SK-N-SH (cell line): ENCODE results near the gene JAZF1. TPM values are rescaled to one million over a fixed set of nuclear protein-coding genes. Genes with fewer than 3 reads are reported as not detected.

Experiments used
- CTCF ChIA-PET: fragments of 300-600, 350-600 bp; formaldehyde crosslinking; extraction: SDS; loops from one replicate; lab custom pipeline; 2021; lab: Yijun Ruan, JAX
- POLR2A ChIA-PET: fragments of 350-600 bp; sonication (Branson Sonifier 250); formaldehyde crosslinking; extraction: SDS; loops from one replicate; lab custom pipeline; 2020; ENCODE audit warnings: antibody characterized with exemption, inconsistent platforms; lab: Yijun Ruan, JAX
- DNase-seq: peaks from one replicate; pipeline ENCODE4 v3.0.0; 2012
- H2AFZ ChIP-seq: fragments of 200-600 bp; sonication (generic); 2 replicates; pipeline ENCODE4 v1.8.1; 2016; ENCODE audit warnings: antibody characterized with exemption, mild to moderate bottlenecking, low read depth
- H3F3A ChIP-seq: fragments of 200-600 bp; sonication (generic); replicated peaks from 2 replicates; pipeline ENCODE3; 2016; ENCODE audit warnings: antibody characterized with exemption, mild to moderate bottlenecking; ENCODE audit not compliant: insufficient read depth
- H3K27ac ChIP-seq, 2 experiments: fragments of 200-500 bp in 1 of 2; fragments of 200-600 bp in 1 of 2; sonication (Bioruptor generic) in 1 of 2; sonication (generic), shearing (Covaris generic) in 1 of 2; 2 replicates each; pipeline versions ENCODE4 v1.5.1 to v1.6.1; 2014 to 2016; ENCODE audit warnings: low read depth in 2 of 2, inconsistent platforms in 1 of 2, low read length in 1 of 2, mild to moderate bottlenecking in 1 of 2, mixed read lengths in 1 of 2
- H3K27me3 ChIP-seq: fragments of 200-600 bp; sonication (generic), shearing (Covaris generic); 2 replicates; pipeline ENCODE4 v1.6.1; 2016; ENCODE audit warnings: mixed run types; ENCODE audit not compliant: insufficient read depth
- H3K36me3 ChIP-seq, 2 experiments: fragments of 200-500 bp in 1 of 2; fragments of 200-600 bp in 1 of 2; sonication (Bioruptor generic) in 1 of 2; sonication (generic) in 1 of 2; replicated peaks in 1 of 2; 2 replicates each; pipeline versions ENCODE3 to v1.5.1; 2014 to 2016; ENCODE audit warnings: low read length in 1 of 2, mild to moderate bottlenecking in 1 of 2; ENCODE audit not compliant: insufficient read depth in 2 of 2, control insufficient read depth in 1 of 2
- H3K4me1 ChIP-seq, 2 experiments: fragments of 200-500 bp in 1 of 2; fragments of 200-600 bp in 1 of 2; sonication (Bioruptor generic) in 1 of 2; sonication (generic), shearing (Covaris generic) in 1 of 2; 2 replicates each; pipeline versions ENCODE4 v1.5.1 to v1.6.1; 2014 to 2016; ENCODE audit warnings: low read depth in 1 of 2, low read length in 1 of 2, mixed run types in 1 of 2; ENCODE audit not compliant: insufficient read depth in 2 of 2, control insufficient read depth in 1 of 2
- H3K4me2 ChIP-seq: fragments of 200-600 bp; sonication (generic), shearing (Covaris generic); 2 replicates; pipeline ENCODE4 v1.6.1; 2017; ENCODE audit warnings: mixed run types
- H3K4me3 ChIP-seq, 2 experiments: fragments of 200-500 bp in 1 of 2; fragments of 200-600 bp in 1 of 2; sonication (Bioruptor generic) in 1 of 2; sonication (generic), shearing (Covaris generic) in 1 of 2; 2 replicates each; pipeline versions ENCODE4 v1.5.1 to v1.8.1; 2014 to 2016; ENCODE audit warnings: low read depth in 2 of 2, inconsistent platforms in 1 of 2, low read length in 1 of 2, mild to moderate bottlenecking in 1 of 2, mixed read lengths in 1 of 2, moderate library complexity in 1 of 2
- H3K79me2 ChIP-seq: fragments of 200-600 bp; sonication (generic); 2 replicates; pipeline ENCODE4 v1.8.1; 2017; ENCODE audit warnings: mild to moderate bottlenecking; ENCODE audit not compliant: insufficient read depth
- H3K9ac ChIP-seq: fragments of 200-600 bp; sonication (generic); 2 replicates; pipeline ENCODE4 v1.6.1; 2017; ENCODE audit warnings: mixed run types
- H3K9me2 ChIP-seq: fragments of 200-600 bp; sonication (generic); 2 replicates; pipeline ENCODE4 v1.6.1; 2017; ENCODE audit warnings: mixed run types
- H3K9me3 ChIP-seq: fragments of 200-600 bp; sonication (generic); 2 replicates; pipeline ENCODE4 v1.6.1; 2017; ENCODE audit warnings: mixed run types, mild to moderate bottlenecking, moderate library complexity
- H4K20me1 ChIP-seq: fragments of 200-600 bp; sonication (generic); 2 replicates; pipeline ENCODE4 v1.6.1; 2017; ENCODE audit warnings: mild to moderate bottlenecking, mixed run types; ENCODE audit not compliant: insufficient read depth
- CTCF ChIP-seq: fragments of 200-600 bp; sonication (generic); IDR thresholded peaks from 2 replicates; pipeline ENCODE4 v1.6.1; 2017; ENCODE audit warnings: antibody characterized with exemption, mild to moderate bottlenecking, moderate library complexity
- ELF1 ChIP-seq: IDR thresholded peaks from 2 replicates; pipeline ENCODE4 v1.4.0; 2012
- FOXJ3 ChIP-seq: sonication (generic); formaldehyde crosslinking; IDR thresholded peaks from 2 replicates; pipeline ENCODE4 v1.5.1; 2020; ENCODE audit warnings: mild to moderate bottlenecking, missing genetic modification reagents
- FOXM1 ChIP-seq: IDR thresholded peaks from 2 replicates; pipeline ENCODE4 v1.4.0; 2012; ENCODE audit warnings: low read depth, mild to moderate bottlenecking
- GABPA ChIP-seq: IDR thresholded peaks from 2 replicates; pipeline ENCODE4 v1.4.0; 2012; ENCODE audit warnings: low read depth, mild to moderate bottlenecking
- GATA2 ChIP-seq: sonication (generic); formaldehyde crosslinking; IDR thresholded peaks from 2 replicates; pipeline ENCODE4 v1.5.0; 2020; ENCODE audit warnings: mild to moderate bottlenecking, missing genetic modification reagents
- IRF3 ChIP-seq: fragments of 150-350 bp; IDR thresholded peaks from 2 replicates; pipeline ENCODE4 v1.6.1; 2016; ENCODE audit warnings: mild to moderate bottlenecking, low read depth, low read length
- MAX ChIP-seq: IDR thresholded peaks from 2 replicates; pipeline ENCODE4 v1.4.0; 2012; ENCODE audit warnings: low read depth
- MEF2A ChIP-seq: IDR thresholded peaks from 2 replicates; pipeline ENCODE4 v1.4.0; 2012; ENCODE audit warnings: low read depth, borderline replicate concordance
- POLR2AphosphoS5 ChIP-seq: IDR thresholded peaks from 2 replicates; pipeline ENCODE4 v1.6.1; 2012; ENCODE audit warnings: low read depth, low read length
- REST ChIP-seq: IDR thresholded peaks from 2 replicates; pipeline ENCODE4 v1.6.1; 2012; ENCODE audit warnings: mild to moderate bottlenecking, low read depth, low read length, moderate library complexity
- RFX5 ChIP-seq: IDR thresholded peaks from 2 replicates; pipeline ENCODE4 v1.6.1; 2012; ENCODE audit warnings: mild to moderate bottlenecking, improper control_type of control experiment, low read length
- SIN3A ChIP-seq: IDR thresholded peaks from 2 replicates; pipeline ENCODE4 v1.6.1; 2012; ENCODE audit warnings: low read depth, mild to moderate bottlenecking, low read length, moderate library complexity, borderline replicate concordance
- SMC3 ChIP-seq: IDR thresholded peaks from 2 replicates; pipeline ENCODE4 v1.6.1; 2012; ENCODE audit warnings: low read depth, low read length, improper control_type of control experiment
- TAF1 ChIP-seq: IDR thresholded peaks from 2 replicates; pipeline ENCODE4 v1.6.1; 2012; ENCODE audit warnings: low read depth, mild to moderate bottlenecking, low read length, moderate library complexity, borderline replicate concordance
- TCF12 ChIP-seq: IDR thresholded peaks from 2 replicates; pipeline ENCODE4 v1.4.0; 2012
- USF1 ChIP-seq: IDR thresholded peaks from 2 replicates; pipeline ENCODE4 v1.4.0; 2012; ENCODE audit warnings: low read depth, borderline replicate concordance
- USF2 ChIP-seq: fragments of 150-350 bp; IDR thresholded peaks from 2 replicates; pipeline ENCODE4 v1.6.1; 2017; ENCODE audit warnings: antibody characterized with exemption, low read length, low read depth, borderline replicate concordance
- ZBTB33 ChIP-seq: IDR thresholded peaks from 2 replicates; pipeline ENCODE4 v1.4.0; 2012; ENCODE audit warnings: low read depth, borderline replicate concordance
- WGBS: methylation state at CpG from one replicate; pipeline ENCODE4 v1.1.6; 2017; ENCODE audit warnings: low lambda C conversion rate; 5-methylcytosine and 5-hydroxymethylcytosine counted together
- polyA plus RNA-seq, 3 experiments: library from polyadenylated mRNA; depleted of rRNA; stranded (reverse); fragments of >200 nt; gene quantifications; 2 replicates each; pipeline ENCODE4 v1.2.3, GENCODE V29; 2012

Gene JAZF1
- polyA plus RNA-seq, 1 of the 3 experiments (the other 2 are of a cell fraction) = 1.7 TPM

GRCh38 chr7:27808626-27809025 lies 372.0 kb downstream of the JAZF1 start (continued):
- TF ChIP-seq FOXJ3 (CRISPR knock-in tag) = no peak
- TF ChIP-seq USF1 = no peak
- TF ChIP-seq TCF12 = peak; percentile 58
- TF ChIP-seq, all 33 proteins: peak for 4

- Histone ChIP-seq H3K4me3 (no peak overlapping the region), H3K36me3 (peaks cover 40 to 50% of the 10 kb centered on the region in 2 experiments), H3F3A (peaks cover 25% of the 10 kb centered on the region), H3K4me2 (no peak overlapping the region), H3K4me1 (peaks cover 0 to 10% of the 10 kb centered on the region in 2 experiments; a peak in 2 of 4 replicates), H4K20me1 (no peaks in the 10 kb centered on the region), H3K9me2 (no peaks in the 10 kb centered on the region; the same call in 1 of the 2 replicates), H3K9ac (no peak overlapping the region), H3K27ac (no peak overlapping the region), H3K27me3 (no peaks in the 10 kb centered on the region), H3K79me2 (no peaks in the 10 kb centered on the region; the same call in 1 of the 2 replicates), H2AFZ (no peak overlapping the region), H3K9me3 (no peaks in the 10 kb centered on the region; the same call in 1 of the 2 replicates)
- CTCF ChIA-PET = interaction anchor here (0.6 to 1.5 kb wide), 2 partner anchors 8 to 110 kb away, joined by 3 to 4 read pairs; no protein-coding TSS in a partner anchor
- POLR2A ChIA-PET = interaction anchor here (0.6 kb wide), 1 partner anchor 17 kb away, joined by 3 read pairs; no protein-coding TSS in a partner anchor
- WGBS = 94% methylated on average over 3 of the region's 3 CpGs
- no peak for DNase-seq
- TF ChIP-seq GATA2 (CRISPR knock-in tag) = no peak
- TF ChIP-seq ZBTB33 = no peak
- no peak for TF ChIP-seq GABPA
- no peak for TF ChIP-seq RFX5
- TF ChIP-seq FOXM1 = no peak
- TF ChIP-seq CTCF = no peak
- no peak for TF ChIP-seq TAF1
- no peak for TF ChIP-seq POLR2AphosphoS5
- no peak for TF ChIP-seq ELF1
- no peak for TF ChIP-seq REST
- no peak for TF ChIP-seq USF1
- no peak for TF ChIP-seq USF2
- TF ChIP-seq MEF2A = no peak
- no peak for TF ChIP-seq MAX
- no peak for TF ChIP-seq SMC3
- TF ChIP-seq IRF3 = no peak
- TF ChIP-seq SIN3A = no peak
Measured at GRCh38 chr7:27804139-27804538, 376.5 kb downstream of the JAZF1 start.
